ENCODE results near the gene PPIL1. TPM values are rescaled to one million over a fixed set of nuclear protein-coding genes. Genes with fewer than 3 reads are reported as not detected.

PPIL1 gene
- total and polyA plus RNA-seq, 2 of the 4 experiments (the other 2 are of a cell fraction) = 28.4 to 58.4 TPM

GRCh38 chr6:36827261-36828079 lies 47.1 kb downstream of the PPIL1 start:
- Histone ChIP-seq H3K9ac (ENCODE audit: low read depth, low read length) (no peak overlapping the region), H3K27me3 (ENCODE audit: control insufficient read depth, insufficient read depth, low read length) (peaks cover 3% of the 10 kb centered on the region), H2AK5ac (ENCODE audit: low read depth, low read length) (peak overlapping the region; percentile 49; the same call in 1 of the 2 replicates), H3K4me1 (ENCODE audit: control insufficient read depth, insufficient read depth, low read length) (peaks cover 7% of the 10 kb centered on the region), H3K79me1 (ENCODE audit: low read depth in 1 of 2, low read length in 2 of 2) (no peaks in the 10 kb centered on the region), H2AK9ac (replicated peaks; ENCODE audit: low read depth, low read length, poor library complexity) (no peak overlapping the region), H3K56ac (ENCODE audit: extremely low read depth, insufficient read depth, low read length) (no peak overlapping the region), H3K4me2 (ENCODE audit: low read depth, low read length) (no peak overlapping the region), H4K20me1 (ENCODE audit: insufficient read depth, low read length) (no peaks in the 10 kb centered on the region), H3K9me1 (ENCODE audit: insufficient read depth, low read length) (no peaks in the 10 kb centered on the region; the same call in 1 of the 2 replicates), H2BK20ac (ENCODE audit: low read depth, low read length) (no peak overlapping the region), H3K4ac (ENCODE audit: low read depth, low read length) (peak overlapping the region; percentile 45; the same call in 1 of the 2 replicates), H2BK120ac (ENCODE audit: low read depth, low read length) (no peak overlapping the region), H3K18ac (ENCODE audit: low read depth, low read length) (no peak overlapping the region), H4K8ac (ENCODE audit: low read depth in 2 of 2, low read length in 2 of 2) (no peak overlapping the region), H3K23ac (ENCODE audit: low read depth, low read length) (no peak overlapping the region), H3K4me3 (ENCODE audit: insufficient read depth, low read depth, low read length) (no peak overlapping the region), H3K14ac (replicated peaks; ENCODE audit: low read depth, low read length) (no peak overlapping the region), H4K91ac (ENCODE audit: insufficient read depth, low read depth, low read length) (no peak overlapping the region), H4K5ac (ENCODE audit: low read depth, low read length) (no peak overlapping the region), H3K27ac (ENCODE audit: insufficient read depth, low read length) (no peak overlapping the region), H3K9me3 (ENCODE audit: control insufficient read depth, insufficient read depth, low read length) (no peaks in the 10 kb centered on the region), H3K36me3 (ENCODE audit: control insufficient read depth, insufficient read depth, low read length) (no peaks in the 10 kb centered on the region), H2AFZ (replicated peaks; ENCODE audit: low read length, poor library complexity) (peak overlapping the region; percentile 9), H2BK15ac (ENCODE audit: low read depth, low read length) (no peak overlapping the region), H2BK5ac (ENCODE audit: low read depth, low read length, poor library complexity, severe bottlenecking) (no peak overlapping the region)
- in situ Hi-C loops (cut with MboI; ENCODE audit: low sequenced_read_pairs) (no loop called here), dilution Hi-C loops (cut with HindIII; ENCODE audit: low sequenced_read_pairs, unreplicated experiment) (no loop called here), intact Hi-C loops (cut with micrococcal nuclease) (no loop called here)
- TF ChIP-seq RAD21 (IDR thresholded peaks at IDR 0.05; ENCODE audit: low read length) (no peak), MXI1 (IDR thresholded peaks at IDR 0.05; ENCODE audit: borderline replicate concordance, low read depth, low read length) (no peak), POLR2A (IDR thresholded peaks at IDR 0.05; ENCODE audit: low read depth, low read length) (no peak), CHD1 (IDR thresholded peaks at IDR 0.05; ENCODE audit: low read depth, low read length) (no peak), CEBPB (IDR thresholded peaks at IDR 0.05; ENCODE audit: low read depth, low read length) (no peak), SMC3 (IDR thresholded peaks at IDR 0.05; ENCODE audit: low read depth, low read length) (no peak), NFE2L2 (IDR thresholded peaks at IDR 0.05; ENCODE audit: low read depth, low read length) (no peak), MAZ (IDR thresholded peaks at IDR 0.05; ENCODE audit: borderline replicate concordance, low read depth, low read length) (no peak), FOS (IDR thresholded peaks at IDR 0.05; ENCODE audit: low read depth, low read length) (no peak), ELK1 (IDR thresholded peaks at IDR 0.05; ENCODE audit: borderline replicate concordance, low read depth, low read length) (no peak)
- TF ChIP-seq, protein P1, sequence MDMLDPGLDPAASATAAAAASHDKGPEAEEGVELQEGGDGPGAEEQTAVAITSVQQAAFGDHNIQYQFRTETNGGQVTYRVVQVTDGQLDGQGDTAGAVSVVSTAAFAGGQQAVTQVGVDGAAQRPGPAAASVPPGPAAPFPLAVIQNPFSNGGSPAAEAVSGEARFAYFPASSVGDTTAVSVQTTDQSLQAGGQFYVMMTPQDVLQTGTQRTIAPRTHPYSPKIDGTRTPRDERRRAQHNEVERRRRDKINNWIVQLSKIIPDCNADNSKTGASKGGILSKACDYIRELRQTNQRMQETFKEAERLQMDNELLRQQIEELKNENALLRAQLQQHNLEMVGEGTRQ (IDR thresholded peaks at IDR 0.05; ENCODE audit: low read depth, low read length) = no peak
- 31% methylated on average over 5 of the region's 19 CpGs; no CpG with 5 or more reads in 1 of the 2 experiments for WGBS, 2 experiments (ENCODE audit: extremely low coverage in 2 of 2, insufficient read length in 1 of 2)
- DNase-seq = peak; percentile 70
- CTCF ChIA-PET = no interaction called here
- POLR2A ChIA-PET (ENCODE audit: unreplicated experiment) = no interaction called here
- ATAC-seq (ENCODE audit: low read depth) = peak; percentile 63
- BruUV-seq (replicated peaks) = no TSS peak

Data from IMR-90 (cell line).